HEK293 (cell line): ENCODE results near the gene REG1B.

Experiments used
- CTCF ChIA-PET: fragments of 350-600 bp; formaldehyde crosslinking; extraction: SDS; loops from one replicate; lab custom pipeline; 2021; ENCODE audit warnings: antibody characterized with exemption; lab: Yijun Ruan, JAX
- POLR2A ChIA-PET: fragments of 300-600 bp; formaldehyde crosslinking; extraction: SDS; loops from one replicate; lab custom pipeline; 2020; ENCODE audit warnings: antibody characterized with exemption, inconsistent platforms; lab: Yijun Ruan, JAX
- H3K27ac ChIP-seq: fragments of 200-500 bp; sonication (Bioruptor generic); 2 replicates; pipeline ENCODE4 v1.5.1; 2014; ENCODE audit warnings: low read depth, low read length, control low read depth, inconsistent platforms; ENCODE audit errors: extremely low read depth
- H3K36me3 ChIP-seq, 2 experiments: fragments of 200-500 bp in 1 of 2; sonication (Bioruptor generic) in 1 of 2; 1 replicate in 1 of 2; 2 replicates in 1 of 2; pipeline ENCODE4 v1.5.1; 2014 to 2017; ENCODE audit warnings: inconsistent platforms in 2 of 2, low read length in 2 of 2; ENCODE audit not compliant: control insufficient read depth in 2 of 2, insufficient read depth in 1 of 2
- H3K4me1 ChIP-seq: fragments of 200-500 bp; sonication (Bioruptor generic); 2 replicates; pipeline ENCODE4 v1.5.1; 2014; ENCODE audit warnings: mild to moderate bottlenecking, low read length, inconsistent platforms; ENCODE audit not compliant: control insufficient read depth, insufficient read depth
- H3K4me3 ChIP-seq: 2 replicates; pipeline ENCODE4 v1.5.1; 2011; ENCODE audit warnings: low read depth, mild to moderate bottlenecking, control low read depth, low read length, moderate library complexity
- H3K9me3 ChIP-seq: fragments of 200-500 bp; sonication (Bioruptor generic); 2 replicates; pipeline ENCODE4 v1.5.1; 2014; ENCODE audit warnings: low read depth, low read length, inconsistent platforms; ENCODE audit not compliant: control insufficient read depth, insufficient read depth
- CTCF ChIP-seq: fragments of 450-650 bp; formaldehyde crosslinking; IDR thresholded peaks from 2 replicates; pipeline ENCODE4 v1.5.1; 2016; ENCODE audit warnings: missing biosample characterization, missing genetic modification characterization
- EGR2 ChIP-seq: fragments of 450-650 bp; formaldehyde crosslinking; IDR thresholded peaks from 2 replicates; pipeline ENCODE4 v1.5.1; 2016; ENCODE audit warnings: low read depth, missing biosample characterization, missing genetic modification characterization
- GFI1B ChIP-seq: fragments of 450-650 bp; formaldehyde crosslinking; IDR thresholded peaks from 2 replicates; pipeline ENCODE4 v1.5.1; 2016; ENCODE audit warnings: missing biosample characterization, missing genetic modification characterization
- KLF1 ChIP-seq: fragments of 450-650 bp; formaldehyde crosslinking; IDR thresholded peaks from 2 replicates; pipeline ENCODE4 v1.5.1; 2016; ENCODE audit warnings: missing biosample characterization, missing genetic modification characterization
- KLF16 ChIP-seq: fragments of 450-650 bp; formaldehyde crosslinking; IDR thresholded peaks from 2 replicates; pipeline ENCODE4 v1.5.1; 2017; ENCODE audit warnings: missing biosample characterization, missing genetic modification characterization
- KLF9 ChIP-seq: fragments of 450-650 bp; formaldehyde crosslinking; IDR thresholded peaks from 2 replicates; pipeline ENCODE4 v1.5.1; 2016; ENCODE audit warnings: missing biosample characterization, missing genetic modification characterization, low read depth
- ZNF148 ChIP-seq: fragments of 450-650 bp; formaldehyde crosslinking; IDR thresholded peaks from 2 replicates; pipeline ENCODE4 v1.5.0; 2017; ENCODE audit warnings: missing biosample characterization, missing genetic modification characterization, borderline replicate concordance
- ZNF184 ChIP-seq: fragments of 450-650 bp; IDR thresholded peaks from 2 replicates; pipeline ENCODE4 v1.5.1; 2018; ENCODE audit warnings: missing biosample characterization, mild to moderate bottlenecking, missing genetic modification characterization
- ZNF19 ChIP-seq: fragments of 450-650 bp; formaldehyde crosslinking; IDR thresholded peaks from 2 replicates; pipeline ENCODE4; 2016; ENCODE audit warnings: missing biosample characterization, missing genetic modification characterization, low read depth
- ZNF341 ChIP-seq: fragments of 450-650 bp; formaldehyde crosslinking; IDR thresholded peaks from 2 replicates; pipeline ENCODE4; 2016; ENCODE audit warnings: low read depth, missing biosample characterization, missing genetic modification characterization
- ZNF354C ChIP-seq: fragments of 450-650 bp; formaldehyde crosslinking; IDR thresholded peaks from 2 replicates; pipeline ENCODE4 v1.5.1; 2016; ENCODE audit warnings: missing biosample characterization, missing genetic modification characterization, low read depth, borderline replicate concordance
- ZNF404 ChIP-seq: fragments of 450-650 bp; formaldehyde crosslinking; IDR thresholded peaks from 2 replicates; pipeline ENCODE4 v1.5.1; 2017; ENCODE audit warnings: missing biosample characterization, missing genetic modification characterization
- ZNF510 ChIP-seq: fragments of 450-650 bp; formaldehyde crosslinking; IDR thresholded peaks from 2 replicates; pipeline ENCODE4 v1.5.1; 2018; ENCODE audit warnings: mild to moderate bottlenecking, missing genetic modification characterization, missing biosample characterization; ENCODE audit not compliant: insufficient replicate concordance
- ZNF518A ChIP-seq: fragments of 450-650 bp; formaldehyde crosslinking; conservative IDR thresholded peaks from 2 replicates; pipeline ENCODE4 v1.5.1; 2016; ENCODE audit warnings: low read depth, missing biosample characterization, missing genetic modification characterization
- ZNF560 ChIP-seq: fragments of 450-650 bp; formaldehyde crosslinking; IDR thresholded peaks from 2 replicates; pipeline ENCODE4 v1.5.1; 2017; ENCODE audit warnings: missing biosample characterization, missing genetic modification characterization, borderline replicate concordance
- ZNF561 ChIP-seq: fragments of 450-650 bp; IDR thresholded peaks from 2 replicates; pipeline ENCODE4 v1.5.1; 2018; ENCODE audit warnings: missing biosample characterization, missing genetic modification characterization, borderline replicate concordance
- ZNF658 ChIP-seq: fragments of 450-650 bp; formaldehyde crosslinking; IDR thresholded peaks from 2 replicates; pipeline ENCODE4; 2016; ENCODE audit warnings: missing biosample characterization, missing genetic modification characterization
- ZNF660 ChIP-seq: fragments of 450-650 bp; IDR thresholded peaks from 2 replicates; pipeline ENCODE4 v1.5.1; 2018; ENCODE audit warnings: missing biosample characterization, mild to moderate bottlenecking, missing genetic modification characterization

The REG1B gene

GRCh38 chr2:79071078-79071477 is 16.7 kb downstream of the REG1B start:
- ChIA-PET CTCF (no interaction called here), POLR2A (no interaction called here)
- Histone ChIP-seq H3K27ac (no peak overlapping the region), H3K9me3 (no peaks in the 10 kb centered on the region), H3K4me1 (no peaks in the 10 kb centered on the region), H3K36me3 (no peaks in the 10 kb centered on the region)
- TF ChIP-seq ZNF148 (tag by site-specific recombination) (no peak), ZNF658 (tag by site-specific recombination) (no peak), ZNF19 (tag by site-specific recombination) (no peak), ZNF560 (tag by site-specific recombination) (no peak), ZNF660 (tag by site-specific recombination) (no peak), CTCF (tag by site-specific recombination) (no peak), ZNF561 (tag by site-specific recombination) (no peak), ZNF354C (tag by site-specific recombination) (no peak), ZNF510 (tag by site-specific recombination) (no peak), KLF1 (tag by site-specific recombination) (no peak), ZNF184 (tag by site-specific recombination) (no peak), ZNF518A (tag by site-specific recombination) (no peak), EGR2 (no peak), KLF16 (no peak), GFI1B (no peak), ZNF404 (tag by site-specific recombination) (no peak), ZNF341 (no peak), KLF9 (tag by site-specific recombination) (no peak)
- TF ChIP-seq, all 188 proteins: peak for 0
- no peak overlapping the region for H3K4me3 ChIP-seq
